Measurements from ENCODE around the gene ADCY10.
"Not testable (repeated sequence)": the region's sequence is repeated elsewhere in the genome, so short reads cannot be mapped to it uniquely, and the experiment has no call there.

The ADCY10 gene

GRCh38 chr1:167890400-167890799 lies 23.5 kb downstream of the ADCY10 start:
- intact Hi-C loops (cut with micrococcal nuclease): no loop called here
- H3K27ac Mint-ChIP-seq: no peak overlapping the region
- no peaks in the 10 kb centered on the region for H3K9me3 Mint-ChIP-seq
- H3K27me3 Mint-ChIP-seq: no peaks in the 10 kb centered on the region
- H3K4me3 Mint-ChIP-seq: no peak overlapping the region
- no peaks in the 10 kb centered on the region for H3K36me3 Mint-ChIP-seq (ENCODE audit: low read depth)
- no peaks in the 10 kb centered on the region for H3K4me1 Mint-ChIP-seq (ENCODE audit: low read depth)

- H3K27ac Mint-ChIP-seq; H3K36me3 Mint-ChIP-seq (ENCODE audit: low read depth); H3K4me1 Mint-ChIP-seq (ENCODE audit: low read depth); intact Hi-C loops (cut with micrococcal nuclease); H3K9me3 Mint-ChIP-seq; H3K27me3 Mint-ChIP-seq; H3K4me3 Mint-ChIP-seq: not testable (repeated sequence)
Measured at GRCh38 chr1:167887187-167887586, 26.7 kb downstream of the ADCY10 start.

DNA sequence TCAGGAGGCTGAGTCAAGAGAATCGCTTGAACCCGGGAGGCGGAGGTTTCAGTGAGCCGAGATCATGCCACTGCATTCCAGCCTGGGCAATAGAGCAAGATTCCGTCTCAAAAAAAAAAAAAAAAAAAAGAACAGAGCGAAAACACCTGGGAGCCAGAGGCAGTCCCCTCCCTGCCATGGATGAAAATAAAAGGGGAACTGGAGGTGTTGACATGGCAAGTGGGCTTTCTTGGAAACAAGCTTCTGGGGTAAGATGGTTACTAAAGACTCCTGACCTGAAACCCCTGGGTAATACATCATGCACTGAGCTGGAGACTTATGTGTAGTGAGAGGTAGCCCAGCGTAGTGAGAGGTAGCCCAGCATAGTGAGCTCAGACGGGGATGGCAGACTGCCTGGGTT lies 31.6 kb downstream of the ADCY10 start:
- intact Hi-C loops (cut with micrococcal nuclease): no loop called here
- Mint-ChIP-seq H3K27me3 (no peaks in the 10 kb centered on the region), H3K9me3 (no peaks in the 10 kb centered on the region), H3K4me3 (no peak overlapping the region), H3K36me3 (ENCODE audit: low read depth) (no peaks in the 10 kb centered on the region), H3K27ac (no peak overlapping the region), H3K4me1 (ENCODE audit: low read depth) (no peaks in the 10 kb centered on the region)

- no peaks in the 10 kb centered on the region for H3K4me1 Mint-ChIP-seq (ENCODE audit: low read depth)
- H3K4me3 Mint-ChIP-seq: no peak overlapping the region
- H3K36me3 Mint-ChIP-seq (ENCODE audit: low read depth): no peaks in the 10 kb centered on the region
- H3K27me3 Mint-ChIP-seq: no peaks in the 10 kb centered on the region
- intact Hi-C loops (cut with micrococcal nuclease): no loop called here
- no peak overlapping the region for H3K27ac Mint-ChIP-seq
- no peaks in the 10 kb centered on the region for H3K9me3 Mint-ChIP-seq
Measured at GRCh38 chr1:167881786-167882185, 32.1 kb downstream of the ADCY10 start.

DNA sequence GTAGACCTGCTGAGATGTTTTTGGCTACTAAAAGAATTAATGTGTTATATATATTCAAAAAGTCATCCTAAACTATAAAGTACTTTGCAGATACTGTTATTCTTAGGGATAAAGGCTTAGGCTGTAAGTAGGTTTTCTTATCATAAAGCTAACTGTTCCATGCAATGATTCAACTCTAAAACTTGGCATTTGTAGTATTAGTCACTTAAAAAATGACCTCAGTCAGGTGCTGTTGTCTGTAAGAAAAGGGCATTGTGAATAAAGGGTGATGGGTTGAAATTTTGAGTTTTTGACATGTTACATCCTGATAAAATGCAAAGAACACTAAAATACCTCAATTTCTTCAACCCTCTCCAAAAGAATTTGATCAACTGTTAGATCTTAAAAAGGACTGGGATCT lies 32.9 kb downstream of the ADCY10 start:
- Mint-ChIP-seq H3K27me3 (no peaks in the 10 kb centered on the region), H3K4me3 (no peak overlapping the region), H3K27ac (no peak overlapping the region), H3K36me3 (ENCODE audit: low read depth) (no peaks in the 10 kb centered on the region), H3K9me3 (no peaks in the 10 kb centered on the region), H3K4me1 (ENCODE audit: low read depth) (no peaks in the 10 kb centered on the region)
- intact Hi-C loops (cut with micrococcal nuclease): no loop called here

DNA sequence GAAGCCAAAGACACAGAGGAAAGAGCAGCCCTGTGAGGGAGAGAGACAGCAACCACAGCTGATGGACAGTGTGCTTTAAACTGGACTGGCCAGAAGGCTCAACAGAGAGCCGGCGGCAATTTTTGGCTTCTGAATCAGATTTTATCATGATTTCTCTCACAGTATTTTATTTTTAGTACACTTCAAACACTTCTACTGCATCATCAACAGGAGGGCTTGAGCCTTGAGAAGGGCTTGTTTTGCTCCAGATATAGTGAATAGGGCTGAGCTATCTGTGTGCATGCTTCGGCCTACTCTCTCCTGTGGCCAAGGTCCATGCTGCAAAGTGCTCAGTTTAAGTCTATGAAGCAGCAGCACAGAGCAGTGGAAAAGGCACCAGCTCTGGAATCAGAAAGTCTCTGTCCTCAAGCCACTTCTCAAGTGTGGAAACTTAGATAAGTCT lies 33.3 kb downstream of the ADCY10 start:
- Mint-ChIP-seq H3K27ac (no peak overlapping the region), H3K4me1 (ENCODE audit: low read depth) (no peaks in the 10 kb centered on the region), H3K4me3 (no peak overlapping the region), H3K9me3 (no peaks in the 10 kb centered on the region), H3K27me3 (no peaks in the 10 kb centered on the region), H3K36me3 (ENCODE audit: low read depth) (no peaks in the 10 kb centered on the region)
- intact Hi-C loops (cut with micrococcal nuclease): no loop called here

DNA sequence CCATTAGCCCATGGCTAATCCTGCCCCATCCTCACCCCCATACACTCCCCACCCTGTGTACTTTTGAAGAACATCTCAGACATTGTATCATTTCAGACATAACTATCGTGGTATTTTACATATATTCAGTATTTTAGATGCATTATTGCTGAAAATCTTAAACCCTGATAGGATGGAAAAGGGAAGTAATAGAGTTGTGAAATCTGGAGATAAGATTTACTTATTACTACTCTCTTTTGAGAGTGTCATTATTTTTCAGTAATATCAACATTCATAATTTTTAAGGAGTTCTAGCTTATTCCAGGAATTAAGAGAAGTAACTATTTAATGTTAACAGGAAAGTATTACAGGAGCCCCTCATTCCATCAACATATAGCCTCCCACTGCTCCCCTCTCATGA lies 34.4 kb downstream of the ADCY10 start:
- Mint-ChIP-seq H3K9me3 (no peaks in the 10 kb centered on the region), H3K36me3 (ENCODE audit: low read depth) (no peaks in the 10 kb centered on the region), H3K27me3 (no peaks in the 10 kb centered on the region), H3K27ac (no peak overlapping the region), H3K4me3 (no peak overlapping the region), H3K4me1 (ENCODE audit: low read depth) (no peaks in the 10 kb centered on the region)
- intact Hi-C loops (cut with micrococcal nuclease): no loop called here

DNA sequence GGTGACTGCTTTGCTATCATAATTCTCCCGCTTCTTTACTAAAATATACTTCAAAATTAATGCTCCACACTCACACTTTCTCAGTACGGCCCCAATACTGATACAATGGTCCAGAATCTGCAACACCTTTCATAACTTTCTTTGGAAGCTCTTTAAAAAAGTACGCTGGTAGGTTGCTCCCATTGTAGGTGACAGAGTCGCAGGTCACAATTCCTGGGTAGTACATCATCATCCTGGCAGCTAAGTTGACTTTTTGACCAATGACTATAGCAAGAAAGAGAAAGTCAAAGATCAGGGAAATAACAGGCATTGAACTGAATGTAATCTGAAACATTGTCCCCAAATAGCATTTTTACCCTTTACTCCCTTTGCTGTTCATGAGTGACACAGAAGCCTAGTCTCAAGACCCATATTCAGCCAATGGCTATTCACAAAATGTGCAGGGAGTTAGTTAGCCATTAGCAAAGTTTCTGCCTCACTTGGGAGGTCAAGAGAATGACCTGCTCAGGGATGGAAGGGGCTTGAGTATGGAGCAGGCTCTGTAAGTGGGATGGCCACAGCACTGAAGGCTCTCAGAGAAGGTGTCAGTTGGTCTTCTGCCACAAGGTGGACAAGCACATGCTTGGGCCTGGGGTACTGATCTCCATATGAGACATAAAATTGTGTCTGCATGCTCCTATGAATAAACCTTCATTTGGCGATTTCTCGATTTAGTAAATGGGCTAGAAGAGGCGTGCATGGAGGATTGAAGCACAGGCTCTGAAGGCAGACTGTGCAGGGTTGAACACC lies 35.4 kb downstream of the ADCY10 start:
- intact Hi-C loops (cut with micrococcal nuclease): no loop called here
- no peak overlapping the region for H3K27ac Mint-ChIP-seq
- no peak overlapping the region for H3K4me3 Mint-ChIP-seq
- no peaks in the 10 kb centered on the region for H3K36me3 Mint-ChIP-seq (ENCODE audit: low read depth)
- H3K27me3 Mint-ChIP-seq: no peaks in the 10 kb centered on the region
- H3K9me3 Mint-ChIP-seq: no peaks in the 10 kb centered on the region
- H3K4me1 Mint-ChIP-seq (ENCODE audit: low read depth): no peaks in the 10 kb centered on the region

DNA sequence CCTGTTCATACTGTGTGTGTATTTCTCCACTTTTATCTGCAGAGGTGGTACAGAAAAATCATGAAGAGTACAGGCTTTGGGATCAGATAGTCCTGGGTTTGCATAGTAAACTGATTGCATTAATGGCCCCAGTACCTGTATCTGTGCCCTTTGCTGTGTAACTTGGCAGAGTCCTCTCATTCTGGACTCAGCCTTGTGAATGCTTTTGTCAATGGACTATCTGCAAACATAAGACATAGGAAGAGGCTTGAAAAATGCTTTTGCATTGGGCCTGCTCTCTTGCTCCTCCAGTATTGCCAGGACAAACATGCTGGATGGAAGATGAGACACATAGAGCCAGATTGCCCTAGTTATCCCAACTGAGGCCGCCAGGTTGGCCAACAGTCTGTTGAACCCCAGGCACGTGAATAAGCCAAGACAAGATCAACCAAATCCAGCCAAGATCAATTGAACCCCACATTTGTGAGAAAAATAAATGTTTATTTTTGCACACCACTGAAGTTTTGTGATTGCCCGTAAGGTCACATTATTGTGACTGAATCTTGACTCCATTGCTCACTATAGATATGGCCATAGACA lies 37.2 kb downstream of the ADCY10 start:
- Mint-ChIP-seq H3K9me3 (no peaks in the 10 kb centered on the region), H3K4me1 (ENCODE audit: low read depth) (no peaks in the 10 kb centered on the region), H3K27ac (no peak overlapping the region), H3K4me3 (no peak overlapping the region), H3K27me3 (no peaks in the 10 kb centered on the region), H3K36me3 (ENCODE audit: low read depth) (no peaks in the 10 kb centered on the region)
- intact Hi-C loops (cut with micrococcal nuclease): no loop called here

DNA sequence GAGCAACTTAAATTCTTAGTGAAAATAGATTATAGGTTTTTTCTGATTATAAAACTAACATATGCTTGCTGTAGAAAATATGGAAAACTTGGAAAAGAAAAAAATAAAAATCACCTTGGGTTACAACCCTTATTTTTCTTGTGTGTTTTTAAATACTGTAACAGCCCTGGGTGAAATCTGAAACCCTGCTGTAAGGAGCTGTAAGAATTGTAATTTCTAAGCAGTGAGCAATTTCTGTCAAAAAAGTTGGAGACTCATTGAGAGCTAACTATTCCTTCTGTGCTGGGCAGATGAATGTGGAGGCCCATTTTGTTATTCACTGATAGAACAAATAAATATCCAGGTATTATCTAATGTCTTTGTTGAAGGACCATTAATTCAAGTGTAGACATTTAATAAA lies 42.6 kb downstream of the ADCY10 start:
- intact Hi-C loops (cut with micrococcal nuclease): no loop called here
- H3K9me3 Mint-ChIP-seq: no peaks in the 10 kb centered on the region
- no peaks in the 10 kb centered on the region for H3K27me3 Mint-ChIP-seq
- H3K27ac Mint-ChIP-seq: no peak overlapping the region
- H3K4me3 Mint-ChIP-seq: no peak overlapping the region
- H3K36me3 Mint-ChIP-seq (ENCODE audit: low read depth): no peaks in the 10 kb centered on the region
- no peaks in the 10 kb centered on the region for H3K4me1 Mint-ChIP-seq (ENCODE audit: low read depth)

DNA sequence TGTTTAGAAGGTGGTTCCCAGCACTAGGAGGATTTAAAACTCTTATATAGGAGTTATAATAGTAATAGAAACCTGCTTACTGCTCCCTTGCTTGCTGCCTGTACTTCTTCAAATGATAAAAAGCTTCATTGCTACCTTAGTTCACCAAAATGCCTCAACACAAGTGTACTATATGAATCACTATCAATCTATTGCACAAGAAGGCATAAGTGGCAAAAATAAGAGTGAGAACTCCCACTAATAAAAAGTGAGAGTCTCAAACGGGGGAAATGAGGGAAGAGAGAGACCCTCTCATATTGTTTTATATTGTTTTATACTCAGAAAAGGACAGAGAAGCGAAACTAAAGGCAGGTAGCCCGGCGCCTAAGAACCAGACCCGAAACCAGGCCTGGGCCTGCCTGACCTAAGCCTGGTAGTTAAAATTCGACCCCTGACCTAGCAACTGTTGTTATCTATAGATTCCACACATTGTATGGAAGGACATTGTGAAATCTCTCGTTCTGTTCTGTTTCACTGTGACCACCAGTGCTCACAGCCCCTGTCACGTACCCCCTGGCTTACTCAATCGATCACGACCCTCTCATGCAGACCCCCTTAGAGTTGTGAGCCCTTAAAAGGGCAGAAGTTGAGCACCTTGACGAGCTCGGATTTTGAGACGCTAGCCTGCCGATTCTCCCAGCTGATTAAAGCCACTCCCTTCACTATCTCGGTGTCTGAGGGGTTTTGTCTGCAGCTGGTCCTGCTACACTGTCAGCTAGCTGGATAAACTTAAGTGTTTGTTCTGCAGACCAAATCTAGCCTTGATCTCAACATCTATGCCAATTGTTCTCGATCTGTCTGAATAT lies 44.6 kb downstream of the ADCY10 start:
- intact Hi-C loops (cut with micrococcal nuclease); H3K36me3 Mint-ChIP-seq (ENCODE audit: low read depth); H3K27me3 Mint-ChIP-seq; H3K27ac Mint-ChIP-seq; H3K4me3 Mint-ChIP-seq; H3K4me1 Mint-ChIP-seq (ENCODE audit: low read depth); H3K9me3 Mint-ChIP-seq: not testable (repeated sequence)

- H3K4me1 Mint-ChIP-seq (ENCODE audit: low read depth); H3K27me3 Mint-ChIP-seq; H3K27ac Mint-ChIP-seq; H3K4me3 Mint-ChIP-seq; intact Hi-C loops (cut with micrococcal nuclease); H3K36me3 Mint-ChIP-seq (ENCODE audit: low read depth); H3K9me3 Mint-ChIP-seq: not testable (repeated sequence)
Measured at GRCh38 chr1:167866739-167867414, 47.1 kb downstream of the ADCY10 start.

DNA sequence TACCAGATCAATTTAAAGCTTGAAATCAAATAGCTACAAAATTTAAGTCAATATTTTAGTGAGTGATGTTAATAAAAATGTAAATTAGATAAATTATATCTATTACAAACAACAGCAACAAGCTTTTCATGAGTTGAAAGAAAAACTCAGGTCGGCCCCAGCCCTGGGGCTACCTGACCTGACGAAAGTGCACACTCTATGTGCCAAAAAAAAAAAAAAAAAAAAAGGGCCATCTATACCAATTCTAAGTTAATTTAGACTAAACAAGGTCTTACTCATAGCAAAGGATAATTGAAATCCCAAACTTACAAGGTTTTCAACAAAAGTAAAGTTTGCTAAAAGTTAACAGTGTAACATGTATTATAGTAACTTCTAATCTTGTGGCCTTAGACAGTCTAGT lies 47.6 kb downstream of the ADCY10 start:
- H3K9me3 Mint-ChIP-seq; H3K4me1 Mint-ChIP-seq (ENCODE audit: low read depth); intact Hi-C loops (cut with micrococcal nuclease); H3K27ac Mint-ChIP-seq; H3K4me3 Mint-ChIP-seq; H3K36me3 Mint-ChIP-seq (ENCODE audit: low read depth); H3K27me3 Mint-ChIP-seq: not testable (repeated sequence)

GRCh38 chr1:167865804-167866308 lies 48.1 kb downstream of the ADCY10 start:
- H3K27ac Mint-ChIP-seq; intact Hi-C loops (cut with micrococcal nuclease); H3K27me3 Mint-ChIP-seq; H3K36me3 Mint-ChIP-seq (ENCODE audit: low read depth); H3K4me1 Mint-ChIP-seq (ENCODE audit: low read depth); H3K4me3 Mint-ChIP-seq: not testable (repeated sequence)
- peaks cover 12% of the 10 kb centered on the region for H3K9me3 Mint-ChIP-seq
